DOHH2 (cell line): ENCODE results near the gene TANGO2.

Source experiments
- H3F3A ChIP-seq: fragments of 200-600 bp; sonication (generic), shearing (Covaris generic); 2 replicates; pipeline ENCODE4 v1.6.0; 2016; ENCODE audit warnings: antibody characterized with exemption, mild to moderate bottlenecking; ENCODE audit not compliant: control insufficient read depth, insufficient read depth
- H3K27ac ChIP-seq: fragments of 200-600 bp; sonication (generic); 2 replicates; pipeline ENCODE4 v1.5.1; 2014; ENCODE audit warnings: low read depth, mild to moderate bottlenecking, low read length, moderate library complexity
- H3K27me3 ChIP-seq: fragments of 200-600 bp; sonication (generic); 2 replicates; pipeline ENCODE4 v1.6.1; 2014; ENCODE audit warnings: mild to moderate bottlenecking, low read length, mixed read lengths; ENCODE audit not compliant: control insufficient read depth
- H3K36me3 ChIP-seq: fragments of 200-600 bp; sonication (generic); 2 replicates; pipeline ENCODE4 v1.6.1; 2014; ENCODE audit warnings: mild to moderate bottlenecking, low read length, moderate library complexity, mixed read lengths; ENCODE audit not compliant: control insufficient read depth
- H3K4me1 ChIP-seq: fragments of 200-600 bp; sonication (generic); 2 replicates; pipeline ENCODE4 v1.6.1; 2014; ENCODE audit warnings: mild to moderate bottlenecking, low read length, mixed read lengths; ENCODE audit not compliant: control insufficient read depth
- H3K4me2 ChIP-seq: fragments of 200-600 bp; sonication (generic); 2 replicates; pipeline ENCODE4 v1.6.0; 2014; ENCODE audit warnings: mild to moderate bottlenecking, low read length, moderate library complexity
- H3K4me3 ChIP-seq: fragments of 200-600 bp; sonication (generic); 2 replicates; pipeline ENCODE4 v1.5.1; 2014; ENCODE audit warnings: mild to moderate bottlenecking, low read length, mixed read lengths
- H3K79me2 ChIP-seq: fragments of 200-600 bp; sonication (generic); 2 replicates; pipeline ENCODE4 v1.6.1; 2014; ENCODE audit warnings: mild to moderate bottlenecking, low read length, mixed read lengths; ENCODE audit not compliant: control insufficient read depth
- H3K9me2 ChIP-seq: fragments of 200-600 bp; sonication (generic); replicated peaks from 2 replicates; pipeline ENCODE4 v1.6.1; 2014; ENCODE audit warnings: mild to moderate bottlenecking, low read length, mixed read lengths; ENCODE audit not compliant: control insufficient read depth
- H3K9me3 ChIP-seq: fragments of 200-600 bp; sonication (generic); 2 replicates; pipeline ENCODE4 v1.6.1; 2014; ENCODE audit warnings: antibody characterized with exemption, low read length, mixed read lengths; ENCODE audit not compliant: control insufficient read depth, insufficient read depth
- H4K20me1 ChIP-seq: fragments of 200-600 bp; sonication (generic); 2 replicates; pipeline ENCODE4 v1.6.0; 2014; ENCODE audit warnings: low read depth, mild to moderate bottlenecking, antibody characterized with exemption, low read length, moderate library complexity; ENCODE audit not compliant: control insufficient read depth, insufficient read depth
- EZH2phosphoT487 ChIP-seq: fragments of 200-600 bp; sonication (generic); IDR thresholded peaks from 2 replicates; pipeline ENCODE4 v1.6.1; 2017; ENCODE audit warnings: borderline replicate concordance, mild to moderate bottlenecking, antibody characterized with exemption, low read length, moderate library complexity, mixed read lengths
- TF ChIP-seq, protein P1 (sequence below): fragments of 200-600 bp; sonication (generic); IDR thresholded peaks from one replicate; pipeline ENCODE4 v1.5.1; 2014; ENCODE audit warnings: antibody characterized with exemption, mild to moderate bottlenecking, low read depth, low read length; ENCODE audit not compliant: poor library complexity, severe bottlenecking

The TANGO2 gene

GRCh38 chr22:19974935-19975706 is 45.8 kb upstream of the TANGO2 start:
- no peaks in the 10 kb centered on the region for H4K20me1 ChIP-seq
- H3K27me3 ChIP-seq, result no peaks in the 10 kb centered on the region
- no peak overlapping the region for H3K4me3 ChIP-seq
- H3K4me2 ChIP-seq, result peak overlapping the region; percentile 21; the same call in 1 of the 2 replicates
- no peaks in the 10 kb centered on the region for H3K79me2 ChIP-seq
- no peak overlapping the region for H3K27ac ChIP-seq
- TF ChIP-seq EZH2phosphoT487, result no peak
- TF ChIP-seq, protein P1, sequence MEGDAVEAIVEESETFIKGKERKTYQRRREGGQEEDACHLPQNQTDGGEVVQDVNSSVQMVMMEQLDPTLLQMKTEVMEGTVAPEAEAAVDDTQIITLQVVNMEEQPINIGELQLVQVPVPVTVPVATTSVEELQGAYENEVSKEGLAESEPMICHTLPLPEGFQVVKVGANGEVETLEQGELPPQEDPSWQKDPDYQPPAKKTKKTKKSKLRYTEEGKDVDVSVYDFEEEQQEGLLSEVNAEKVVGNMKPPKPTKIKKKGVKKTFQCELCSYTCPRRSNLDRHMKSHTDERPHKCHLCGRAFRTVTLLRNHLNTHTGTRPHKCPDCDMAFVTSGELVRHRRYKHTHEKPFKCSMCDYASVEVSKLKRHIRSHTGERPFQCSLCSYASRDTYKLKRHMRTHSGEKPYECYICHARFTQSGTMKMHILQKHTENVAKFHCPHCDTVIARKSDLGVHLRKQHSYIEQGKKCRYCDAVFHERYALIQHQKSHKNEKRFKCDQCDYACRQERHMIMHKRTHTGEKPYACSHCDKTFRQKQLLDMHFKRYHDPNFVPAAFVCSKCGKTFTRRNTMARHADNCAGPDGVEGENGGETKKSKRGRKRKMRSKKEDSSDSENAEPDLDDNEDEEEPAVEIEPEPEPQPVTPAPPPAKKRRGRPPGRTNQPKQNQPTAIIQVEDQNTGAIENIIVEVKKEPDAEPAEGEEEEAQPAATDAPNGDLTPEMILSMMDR, result no peak
- no peaks in the 10 kb centered on the region for H3F3A ChIP-seq
- H3K36me3 ChIP-seq, result no peaks in the 10 kb centered on the region
- no peaks in the 10 kb centered on the region for H3K9me2 ChIP-seq
- no peaks in the 10 kb centered on the region for H3K9me3 ChIP-seq
- peaks cover 16% of the 10 kb centered on the region for H3K4me1 ChIP-seq

DNA sequence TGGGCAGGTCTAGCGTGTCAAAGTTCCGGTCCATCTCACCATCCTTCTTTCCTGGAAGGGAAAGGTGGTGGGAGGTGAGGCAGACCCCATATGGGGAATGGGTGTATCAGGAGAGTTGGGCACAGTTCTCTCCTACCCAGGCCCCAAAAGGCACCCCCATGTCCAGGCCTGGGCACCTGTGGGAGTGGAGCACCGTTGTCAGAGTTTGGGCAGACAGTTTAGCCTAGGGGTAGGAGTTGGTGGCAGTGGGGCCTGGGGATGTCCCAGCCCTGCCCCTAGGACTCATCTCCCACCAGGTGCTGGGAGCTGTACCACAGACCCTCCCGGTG is 45.2 kb upstream of the TANGO2 start:
- H3F3A ChIP-seq, result no peaks in the 10 kb centered on the region
- H3K4me3 ChIP-seq, result no peak overlapping the region
- no peaks in the 10 kb centered on the region for H3K36me3 ChIP-seq
- peaks cover 16% of the 10 kb centered on the region for H3K4me1 ChIP-seq
- H3K9me3 ChIP-seq, result no peaks in the 10 kb centered on the region
- H3K27ac ChIP-seq, result no peak overlapping the region
- no peaks in the 10 kb centered on the region for H3K27me3 ChIP-seq
- H4K20me1 ChIP-seq, result no peaks in the 10 kb centered on the region
- H3K79me2 ChIP-seq, result no peaks in the 10 kb centered on the region
- H3K4me2 ChIP-seq, result no peak overlapping the region
- no peaks in the 10 kb centered on the region for H3K9me2 ChIP-seq
- TF ChIP-seq, protein P1, result no peak
- TF ChIP-seq EZH2phosphoT487, result no peak

DNA sequence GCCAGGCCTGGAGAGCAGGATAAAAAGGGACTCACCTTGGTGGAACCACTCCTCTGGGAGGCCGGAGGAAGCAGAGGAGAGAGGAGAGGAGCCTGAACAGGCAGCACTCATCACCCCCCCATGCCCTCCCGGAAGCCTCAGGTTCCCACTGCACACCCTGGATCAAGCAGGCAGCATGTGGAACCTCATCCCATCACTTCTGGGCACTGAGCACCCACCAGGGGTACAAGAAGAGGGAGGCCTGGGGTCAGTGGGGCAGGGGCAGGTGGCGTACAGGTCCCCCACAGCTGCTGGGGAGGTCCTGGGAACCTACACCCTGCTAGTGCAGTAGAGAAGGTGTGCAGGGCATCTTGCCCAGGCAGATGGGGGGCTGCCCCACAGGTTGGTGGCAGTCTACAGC is 44.2 kb upstream of the TANGO2 start:
- Histone ChIP-seq H3K9me2 (no peaks in the 10 kb centered on the region), H3K79me2 (no peaks in the 10 kb centered on the region), H3K4me1 (peaks cover 16% of the 10 kb centered on the region), H3K27ac (no peak overlapping the region), H3K4me3 (no peak overlapping the region), H3K36me3 (no peaks in the 10 kb centered on the region), H3K9me3 (no peaks in the 10 kb centered on the region), H3F3A (no peaks in the 10 kb centered on the region), H3K27me3 (no peaks in the 10 kb centered on the region), H3K4me2 (no peak overlapping the region), H4K20me1 (no peaks in the 10 kb centered on the region)
- TF ChIP-seq, protein P1, result no peak
- TF ChIP-seq EZH2phosphoT487, result no peak
